ENCODE data around the gene GSTCD. TPM values are rescaled to one million over a fixed set of nuclear protein-coding genes. Genes with fewer than 3 reads are reported as not detected.

Gene GSTCD
- total RNA-seq, 1 experiment from 2014 or later = 22.5 TPM

DNA sequence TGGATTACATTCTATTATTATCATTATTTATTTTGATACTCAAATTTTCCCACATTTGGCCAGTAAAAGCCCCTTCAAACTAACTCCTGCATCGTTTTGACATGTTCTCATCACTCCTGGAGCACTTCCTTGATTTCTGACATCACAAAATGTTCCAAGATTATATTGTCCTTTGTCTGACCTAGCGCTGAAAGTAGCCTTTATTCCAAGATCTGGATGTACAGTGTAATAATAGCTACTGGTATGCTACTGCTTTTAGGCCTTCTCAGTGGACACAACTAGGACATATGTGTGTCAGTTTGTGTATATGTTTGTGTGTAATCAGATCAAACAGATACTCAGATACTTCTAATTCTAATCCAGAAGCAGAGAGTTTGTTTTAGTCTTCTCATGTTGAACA lies 76.2 kb downstream of the GSTCD start:
- intact Hi-C loops (cut with micrococcal nuclease) = no loop called here
- no peak overlapping the region for H2AFZ ChIP-seq (ENCODE audit: low read depth, low read length, poor library complexity, severe bottlenecking)
- no peak overlapping the region for H3K27ac ChIP-seq (ENCODE audit: low read depth, low read length)
- no peak overlapping the region for H3K4me3 ChIP-seq (replicated peaks in 1 of 2; ENCODE audit: low read depth in 1 of 2, low read length in 2 of 2)
- no peaks in the 10 kb centered on the region for H4K20me1 ChIP-seq (ENCODE audit: insufficient read depth)
- H3K4me1 ChIP-seq (ENCODE audit: control insufficient read depth in 1 of 2, insufficient read depth in 2 of 2, low read length in 2 of 2) = no peaks in the 10 kb centered on the region
- POLR2A ChIA-PET = no interaction called here
- H3K9ac ChIP-seq (ENCODE audit: low read length) = no peak overlapping the region
- H3K79me2 ChIP-seq (ENCODE audit: insufficient read depth, low read length) = no peaks in the 10 kb centered on the region
- H3K4me2 ChIP-seq (ENCODE audit: low read length) = no peak overlapping the region
- ATAC-seq = no peak
- no peaks in the 10 kb centered on the region for H3K27me3 ChIP-seq (ENCODE audit: insufficient read depth, low read length)
- no peaks in the 10 kb centered on the region for H3K9me3 ChIP-seq (ENCODE audit: control insufficient read depth in 1 of 2, insufficient read depth in 1 of 2, low read depth in 1 of 2, low read length in 2 of 2)
- no peak for DNase-seq (ENCODE audit: low read depth, low spot score)
- TF ChIP-seq, protein P1, sequence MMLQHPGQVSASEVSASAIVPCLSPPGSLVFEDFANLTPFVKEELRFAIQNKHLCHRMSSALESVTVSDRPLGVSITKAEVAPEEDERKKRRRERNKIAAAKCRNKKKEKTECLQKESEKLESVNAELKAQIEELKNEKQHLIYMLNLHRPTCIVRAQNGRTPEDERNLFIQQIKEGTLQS (IDR thresholded peaks at IDR 0.05) = no peak
- TF ChIP-seq FOSL1 (IDR thresholded peaks at IDR 0.05; ENCODE audit: low read depth) (no peak), RAD21 (IDR thresholded peaks at IDR 0.05; ENCODE audit: low read depth) (no peak), EZH2phosphoT487 (IDR thresholded peaks at IDR 0.05; ENCODE audit: borderline replicate concordance) (no peak), CBX3 (IDR thresholded peaks at IDR 0.05; ENCODE audit: low read depth) (no peak), SIN3A (IDR thresholded peaks at IDR 0.05; ENCODE audit: low read depth) (no peak), EGR1 (IDR thresholded peaks at IDR 0.05; ENCODE audit: low read depth) (no peak), TCF7L2 (IDR thresholded peaks at IDR 0.05; ENCODE audit: borderline replicate concordance, extremely low read depth, insufficient read depth, insufficient read length) (no peak), JUND (IDR thresholded peaks at IDR 0.05) (no peak), POLR2AphosphoS5 (IDR thresholded peaks at IDR 0.05; ENCODE audit: low read depth, low read length) (no peak), EZH2 (IDR thresholded peaks at IDR 0.05) (no peak), ZNF274 (IDR thresholded peaks at IDR 0.05; ENCODE audit: low read depth, low read length) (no peak), CEBPB (IDR thresholded peaks at IDR 0.05; ENCODE audit: low read depth) (no peak)
- TF ChIP-seq, protein P2, sequence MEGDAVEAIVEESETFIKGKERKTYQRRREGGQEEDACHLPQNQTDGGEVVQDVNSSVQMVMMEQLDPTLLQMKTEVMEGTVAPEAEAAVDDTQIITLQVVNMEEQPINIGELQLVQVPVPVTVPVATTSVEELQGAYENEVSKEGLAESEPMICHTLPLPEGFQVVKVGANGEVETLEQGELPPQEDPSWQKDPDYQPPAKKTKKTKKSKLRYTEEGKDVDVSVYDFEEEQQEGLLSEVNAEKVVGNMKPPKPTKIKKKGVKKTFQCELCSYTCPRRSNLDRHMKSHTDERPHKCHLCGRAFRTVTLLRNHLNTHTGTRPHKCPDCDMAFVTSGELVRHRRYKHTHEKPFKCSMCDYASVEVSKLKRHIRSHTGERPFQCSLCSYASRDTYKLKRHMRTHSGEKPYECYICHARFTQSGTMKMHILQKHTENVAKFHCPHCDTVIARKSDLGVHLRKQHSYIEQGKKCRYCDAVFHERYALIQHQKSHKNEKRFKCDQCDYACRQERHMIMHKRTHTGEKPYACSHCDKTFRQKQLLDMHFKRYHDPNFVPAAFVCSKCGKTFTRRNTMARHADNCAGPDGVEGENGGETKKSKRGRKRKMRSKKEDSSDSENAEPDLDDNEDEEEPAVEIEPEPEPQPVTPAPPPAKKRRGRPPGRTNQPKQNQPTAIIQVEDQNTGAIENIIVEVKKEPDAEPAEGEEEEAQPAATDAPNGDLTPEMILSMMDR (IDR thresholded peaks at IDR 0.05 in 2 of 3, conservative IDR thresholded peaks at IDR 0.05 in 1 of 3; ENCODE audit: borderline replicate concordance in 1 of 3, insufficient read depth in 1 of 3, low read depth in 2 of 3, low read length in 2 of 3) = no peak
- TF ChIP-seq, protein P3, sequence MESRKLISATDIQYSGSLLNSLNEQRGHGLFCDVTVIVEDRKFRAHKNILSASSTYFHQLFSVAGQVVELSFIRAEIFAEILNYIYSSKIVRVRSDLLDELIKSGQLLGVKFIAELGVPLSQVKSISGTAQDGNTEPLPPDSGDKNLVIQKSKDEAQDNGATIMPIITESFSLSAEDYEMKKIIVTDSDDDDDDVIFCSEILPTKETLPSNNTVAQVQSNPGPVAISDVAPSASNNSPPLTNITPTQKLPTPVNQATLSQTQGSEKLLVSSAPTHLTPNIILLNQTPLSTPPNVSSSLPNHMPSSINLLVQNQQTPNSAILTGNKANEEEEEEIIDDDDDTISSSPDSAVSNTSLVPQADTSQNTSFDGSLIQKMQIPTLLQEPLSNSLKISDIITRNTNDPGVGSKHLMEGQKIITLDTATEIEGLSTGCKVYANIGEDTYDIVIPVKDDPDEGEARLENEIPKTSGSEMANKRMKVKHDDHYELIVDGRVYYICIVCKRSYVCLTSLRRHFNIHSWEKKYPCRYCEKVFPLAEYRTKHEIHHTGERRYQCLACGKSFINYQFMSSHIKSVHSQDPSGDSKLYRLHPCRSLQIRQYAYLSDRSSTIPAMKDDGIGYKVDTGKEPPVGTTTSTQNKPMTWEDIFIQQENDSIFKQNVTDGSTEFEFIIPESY (IDR thresholded peaks at IDR 0.05; ENCODE audit: extremely low read depth, insufficient replicate concordance, low read length) = no peak
- TF ChIP-seq, protein P4, sequence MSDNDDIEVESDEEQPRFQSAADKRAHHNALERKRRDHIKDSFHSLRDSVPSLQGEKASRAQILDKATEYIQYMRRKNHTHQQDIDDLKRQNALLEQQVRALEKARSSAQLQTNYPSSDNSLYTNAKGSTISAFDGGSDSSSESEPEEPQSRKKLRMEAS (IDR thresholded peaks at IDR 0.05) = no peak
- TF ChIP-seq, protein P5, sequence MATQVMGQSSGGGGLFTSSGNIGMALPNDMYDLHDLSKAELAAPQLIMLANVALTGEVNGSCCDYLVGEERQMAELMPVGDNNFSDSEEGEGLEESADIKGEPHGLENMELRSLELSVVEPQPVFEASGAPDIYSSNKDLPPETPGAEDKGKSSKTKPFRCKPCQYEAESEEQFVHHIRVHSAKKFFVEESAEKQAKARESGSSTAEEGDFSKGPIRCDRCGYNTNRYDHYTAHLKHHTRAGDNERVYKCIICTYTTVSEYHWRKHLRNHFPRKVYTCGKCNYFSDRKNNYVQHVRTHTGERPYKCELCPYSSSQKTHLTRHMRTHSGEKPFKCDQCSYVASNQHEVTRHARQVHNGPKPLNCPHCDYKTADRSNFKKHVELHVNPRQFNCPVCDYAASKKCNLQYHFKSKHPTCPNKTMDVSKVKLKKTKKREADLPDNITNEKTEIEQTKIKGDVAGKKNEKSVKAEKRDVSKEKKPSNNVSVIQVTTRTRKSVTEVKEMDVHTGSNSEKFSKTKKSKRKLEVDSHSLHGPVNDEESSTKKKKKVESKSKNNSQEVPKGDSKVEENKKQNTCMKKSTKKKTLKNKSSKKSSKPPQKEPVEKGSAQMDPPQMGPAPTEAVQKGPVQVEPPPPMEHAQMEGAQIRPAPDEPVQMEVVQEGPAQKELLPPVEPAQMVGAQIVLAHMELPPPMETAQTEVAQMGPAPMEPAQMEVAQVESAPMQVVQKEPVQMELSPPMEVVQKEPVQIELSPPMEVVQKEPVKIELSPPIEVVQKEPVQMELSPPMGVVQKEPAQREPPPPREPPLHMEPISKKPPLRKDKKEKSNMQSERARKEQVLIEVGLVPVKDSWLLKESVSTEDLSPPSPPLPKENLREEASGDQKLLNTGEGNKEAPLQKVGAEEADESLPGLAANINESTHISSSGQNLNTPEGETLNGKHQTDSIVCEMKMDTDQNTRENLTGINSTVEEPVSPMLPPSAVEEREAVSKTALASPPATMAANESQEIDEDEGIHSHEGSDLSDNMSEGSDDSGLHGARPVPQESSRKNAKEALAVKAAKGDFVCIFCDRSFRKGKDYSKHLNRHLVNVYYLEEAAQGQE (IDR thresholded peaks at IDR 0.05; ENCODE audit: low read depth) = no peak
- H3K9me2 ChIP-seq (ENCODE audit: insufficient read depth) = no peaks in the 10 kb centered on the region
- RAD21 ChIA-PET (ENCODE audit: low non-redundant PET in 1 of 2, low total read pairs in 2 of 2, uncharacterized antibody in 2 of 2, unreplicated experiment in 2 of 2) = no interaction called here
- CTCF ChIA-PET = no interaction called here
- BruUV-seq (replicated peaks) = no TSS peak
- H3K36me3 ChIP-seq (ENCODE audit: control insufficient read depth in 1 of 2, insufficient read depth in 2 of 2, low read length in 2 of 2) = no peaks in the 10 kb centered on the region

Data from HCT116 (cell line).